Subcutaneous abdominal adipose tissue (tissue), 5 donors: ENCODE measurements around the gene CMPK1.
"Not testable (repeated sequence)": the region's sequence is repeated elsewhere in the genome, so short reads cannot be mapped to it uniquely, and the experiment has no call there.

Experiments used
- H3K27ac ChIP-seq: one replicate; pipeline ENCODE4 v1.7.0; 2013; ENCODE audit warnings: low read depth, mild to moderate bottlenecking, inconsistent platforms, low read length, moderate library complexity
- H3K27me3 ChIP-seq, 5 donors: one replicate each; pipeline ENCODE4 v1.7.0; 2013; ENCODE audit warnings: low read length in 5 of 5, inconsistent platforms in 1 of 5; ENCODE audit not compliant: control insufficient read depth in 5 of 5, insufficient read depth in 4 of 5
- H3K36me3 ChIP-seq, 5 donors: one replicate each; pipeline ENCODE4 v1.7.0; 2013; ENCODE audit warnings: low read length in 5 of 5; ENCODE audit not compliant: control insufficient read depth in 5 of 5, insufficient read depth in 5 of 5
- H3K4me1 ChIP-seq, 5 donors: one replicate each; pipeline ENCODE4 v1.7.0; 2013; ENCODE audit warnings: low read length in 5 of 5, mild to moderate bottlenecking in 3 of 5, moderate library complexity in 1 of 5; ENCODE audit not compliant: control insufficient read depth in 5 of 5, insufficient read depth in 5 of 5
- H3K4me3 ChIP-seq, 5 donors: one replicate each; pipeline ENCODE4 v1.7.0; 2013; ENCODE audit warnings: low read length in 5 of 5, low read depth in 1 of 5
- H3K9ac ChIP-seq, 5 donors: one replicate each; pipeline ENCODE4 v1.7.0; 2013; ENCODE audit warnings: low read length in 5 of 5, mild to moderate bottlenecking in 4 of 5, moderate library complexity in 3 of 5
- H3K9me3 ChIP-seq, 5 donors: one replicate each; pipeline ENCODE4 v1.7.0; 2013; ENCODE audit warnings: low read length in 5 of 5; ENCODE audit not compliant: control insufficient read depth in 5 of 5
- donor health status: healthy.
- donor health status: healthy.
- donor health status: healthy.
- donor health status: healthy.
- donor health status: healthy.

The CMPK1 gene

GRCh38 chr1:47334765-47335435 lies 1.3 kb downstream of the CMPK1 start:
- Histone ChIP-seq H3K27ac (peak overlapping the region; percentile 99), H3K27me3 (no peaks in the 10 kb centered on the region), H3K9ac (peak overlapping the region; percentile 89 to 99 (median 97))

GRCh38 chr1:47337350-47337749 lies 3.8 kb downstream of the CMPK1 start:
- H3K4me1 ChIP-seq = peaks cover 3 to 31% (median 26%) of the 10 kb centered on the region in 5 donors
- H3K36me3 ChIP-seq = no peaks in the 10 kb centered on the region
- no peak overlapping the region for H3K4me3 ChIP-seq
- no peak overlapping the region for H3K9ac ChIP-seq
- H3K27ac ChIP-seq = no peak overlapping the region
- no peaks in the 10 kb centered on the region for H3K27me3 ChIP-seq
- H3K9me3 ChIP-seq = no peaks in the 10 kb centered on the region

More at GRCh38 chr1:47334765-47335435, 1.3 kb downstream of the CMPK1 start:
- Histone ChIP-seq H3K36me3 (no peaks in the 10 kb centered on the region), H3K9me3 (no peaks in the 10 kb centered on the region), H3K4me3 (peak overlapping the region; percentile 75 to 95 (median 92)), H3K4me1 (peaks cover 3 to 32% (median 27%) of the 10 kb centered on the region in 5 donors)

GRCh38 chr1:47338249-47339077 lies 4.9 kb downstream of the CMPK1 start:
- Histone ChIP-seq H3K4me3 (no peak overlapping the region), H3K36me3 (no peaks in the 10 kb centered on the region), H3K27ac (peak overlapping the region; percentile 27), H3K9ac (no peak overlapping the region), H3K9me3 (no peaks in the 10 kb centered on the region), H3K4me1 (peaks cover 0 to 21% (median 17%) of the 10 kb centered on the region in 5 donors), H3K27me3 (no peaks in the 10 kb centered on the region)

- H3K36me3 ChIP-seq = no peaks in the 10 kb centered on the region
- peaks cover 0 to 15% (median 9%) of the 10 kb centered on the region in 5 donors for H3K4me1 ChIP-seq
- H3K4me3 ChIP-seq = no peak overlapping the region
- no peaks in the 10 kb centered on the region for H3K9me3 ChIP-seq
- no peak overlapping the region for H3K9ac ChIP-seq
- H3K27me3 ChIP-seq = no peaks in the 10 kb centered on the region
- no peak overlapping the region for H3K27ac ChIP-seq
Measured at GRCh38 chr1:47340227-47340626, 6.6 kb downstream of the CMPK1 start.

- not testable (repeated sequence) for H3K4me1 ChIP-seq, H3K9me3 ChIP-seq, H3K36me3 ChIP-seq, H3K27ac ChIP-seq, H3K27me3 ChIP-seq, H3K9ac ChIP-seq, H3K4me3 ChIP-seq
Measured at GRCh38 chr1:47346979-47347378, 13.4 kb downstream of the CMPK1 start.

GRCh38 chr1:47347735-47348134 lies 14.1 kb downstream of the CMPK1 start:
- H3K27me3 ChIP-seq = no peaks in the 10 kb centered on the region
- peaks cover 0 to 6% (median 0%) of the 10 kb centered on the region in 5 donors for H3K36me3 ChIP-seq
- no peak overlapping the region for H3K4me3 ChIP-seq
- H3K9ac ChIP-seq = no peak overlapping the region
- H3K9me3 ChIP-seq = no peaks in the 10 kb centered on the region
- no peak overlapping the region for H3K27ac ChIP-seq
- H3K4me1 ChIP-seq = no peaks in the 10 kb centered on the region

- Histone ChIP-seq H3K36me3 (peaks cover 0 to 6% (median 0%) of the 10 kb centered on the region in 5 donors), H3K9me3 (no peaks in the 10 kb centered on the region), H3K9ac (no peak overlapping the region), H3K4me1 (no peaks in the 10 kb centered on the region), H3K27me3 (no peaks in the 10 kb centered on the region), H3K4me3 (no peak overlapping the region), H3K27ac (no peak overlapping the region)
Measured at GRCh38 chr1:47348246-47348645, 14.7 kb downstream of the CMPK1 start.

- Histone ChIP-seq H3K27ac (no peak overlapping the region), H3K36me3 (peaks cover 0 to 6% (median 0%) of the 10 kb centered on the region in 5 donors), H3K9ac (no peak overlapping the region), H3K9me3 (no peaks in the 10 kb centered on the region), H3K4me3 (no peak overlapping the region), H3K4me1 (peaks cover 0 to 3% (median 0%) of the 10 kb centered on the region in 5 donors), H3K27me3 (no peaks in the 10 kb centered on the region)
Measured at GRCh38 chr1:47351305-47351704, 17.7 kb downstream of the CMPK1 start.

- H3K4me3 ChIP-seq = no peak overlapping the region
Measured at GRCh38 chr1:47361380-47361779, 27.8 kb downstream of the CMPK1 start.

GRCh38 chr1:47362828-47363227 lies 29.2 kb downstream of the CMPK1 start:
- Histone ChIP-seq H3K9ac (no peak overlapping the region), H3K27me3 (no peaks in the 10 kb centered on the region), H3K27ac (no peak overlapping the region), H3K9me3 (no peaks in the 10 kb centered on the region), H3K4me3 (no peak overlapping the region), H3K36me3 (peaks cover 0 to under 1% (median 0%) of the 10 kb centered on the region in 5 donors), H3K4me1 (peaks cover 0 to 2% (median 0%) of the 10 kb centered on the region in 5 donors)

More at GRCh38 chr1:47361380-47361779, 27.8 kb downstream of the CMPK1 start:
- no peaks in the 10 kb centered on the region for H3K9me3 ChIP-seq
- no peaks in the 10 kb centered on the region for H3K27me3 ChIP-seq
- peaks cover 0 to 2% (median 0%) of the 10 kb centered on the region in 5 donors for H3K4me1 ChIP-seq
- H3K27ac ChIP-seq = no peak overlapping the region
- H3K9ac ChIP-seq = no peak overlapping the region
- peaks cover 0 to 2% (median 0%) of the 10 kb centered on the region in 5 donors for H3K36me3 ChIP-seq
